OCI-LY1 (cell line): ENCODE measurements around the gene SLK.

Source experiments
- H2AFZ ChIP-seq: fragments of 200-600 bp; sonication (generic), shearing (Covaris generic); 2 replicates; pipeline ENCODE4 v1.6.0; 2014; ENCODE audit warnings: antibody characterized with exemption, mild to moderate bottlenecking, low read length
- H3F3A ChIP-seq: fragments of 200-600 bp; sonication (generic), shearing (Covaris generic); 2 replicates; pipeline ENCODE4 v1.6.0; 2014; ENCODE audit warnings: mild to moderate bottlenecking, antibody characterized with exemption, low read length, moderate library complexity; ENCODE audit not compliant: insufficient read depth
- H3K27ac ChIP-seq: fragments of 200-600 bp; sonication (generic); 2 replicates; pipeline ENCODE4 v1.5.1; 2014; ENCODE audit warnings: low read length, mixed run types, mild to moderate bottlenecking, low read depth; ENCODE audit not compliant: poor library complexity, severe bottlenecking
- H3K27me3 ChIP-seq: fragments of 200-600 bp; sonication (generic); 2 replicates; pipeline ENCODE4 v1.6.0; 2014; ENCODE audit warnings: antibody characterized with exemption, mild to moderate bottlenecking, low read length, moderate library complexity; ENCODE audit not compliant: insufficient read depth
- H3K36me3 ChIP-seq: fragments of 200-600 bp; sonication (generic); 2 replicates; pipeline ENCODE4 v1.6.1; 2014; ENCODE audit warnings: mild to moderate bottlenecking, antibody characterized with exemption, low read length, moderate library complexity, mixed read lengths; ENCODE audit not compliant: insufficient read depth
- H3K4me1 ChIP-seq: fragments of 200-600 bp; sonication (generic); 2 replicates; pipeline ENCODE4 v1.5.1; 2014; ENCODE audit warnings: mild to moderate bottlenecking, low read length, moderate library complexity; ENCODE audit not compliant: insufficient read depth, severe bottlenecking
- H3K4me2 ChIP-seq: fragments of 200-600 bp; sonication (generic), shearing (Covaris generic); 2 replicates; pipeline ENCODE4 v1.6.1; 2014; ENCODE audit warnings: low read length
- H3K4me3 ChIP-seq: fragments of 200-600 bp; sonication (generic); 2 replicates; pipeline ENCODE4 v1.5.1; 2014; ENCODE audit warnings: low read length, low read depth, mild to moderate bottlenecking, mixed read lengths; ENCODE audit not compliant: poor library complexity, severe bottlenecking
- H3K79me2 ChIP-seq: fragments of 200-600 bp; shearing (Covaris generic); 2 replicates; pipeline ENCODE4 v1.6.1; 2016; ENCODE audit warnings: mixed run types, low read length, mixed read lengths; ENCODE audit not compliant: insufficient read depth
- H3K9ac ChIP-seq: fragments of 200-600 bp; sonication (generic), shearing (Covaris generic); 2 replicates; pipeline ENCODE4 v1.6.1; 2014; ENCODE audit warnings: mild to moderate bottlenecking, low read length, mixed read lengths
- H3K9me2 ChIP-seq: fragments of 200-600 bp; sonication (generic), shearing (Covaris generic); 2 replicates; pipeline ENCODE4 v1.6.1; 2014; ENCODE audit warnings: low read depth, mild to moderate bottlenecking, low read length, mixed read lengths
- H3K9me3 ChIP-seq: fragments of 200-600 bp; shearing (Covaris generic); 2 replicates; pipeline ENCODE4 v1.6.1; 2014; ENCODE audit warnings: low read length, mixed read lengths
- H4K20me1 ChIP-seq: fragments of 200-600 bp; sonication (generic), shearing (Covaris generic); 2 replicates; pipeline ENCODE4 v1.6.0; 2016; ENCODE audit warnings: mild to moderate bottlenecking, low read length; ENCODE audit not compliant: insufficient read depth
- EZH2 ChIP-seq: fragments of 200-600 bp; sonication (generic), shearing (Covaris generic); IDR thresholded peaks from 2 replicates; pipeline ENCODE4 v1.8.0; 2017; ENCODE audit warnings: borderline replicate concordance, mixed run types, mild to moderate bottlenecking, antibody characterized with exemption, low read length, moderate library complexity, mixed read lengths
- TF ChIP-seq, protein P1 (sequence below): fragments of 200-600 bp; sonication (generic), shearing (Covaris generic); IDR thresholded peaks from 2 replicates; pipeline ENCODE4 v1.5.1; 2017; ENCODE audit warnings: mild to moderate bottlenecking, antibody characterized with exemption, low read length, moderate library complexity, mixed read lengths

Gene SLK

DNA sequence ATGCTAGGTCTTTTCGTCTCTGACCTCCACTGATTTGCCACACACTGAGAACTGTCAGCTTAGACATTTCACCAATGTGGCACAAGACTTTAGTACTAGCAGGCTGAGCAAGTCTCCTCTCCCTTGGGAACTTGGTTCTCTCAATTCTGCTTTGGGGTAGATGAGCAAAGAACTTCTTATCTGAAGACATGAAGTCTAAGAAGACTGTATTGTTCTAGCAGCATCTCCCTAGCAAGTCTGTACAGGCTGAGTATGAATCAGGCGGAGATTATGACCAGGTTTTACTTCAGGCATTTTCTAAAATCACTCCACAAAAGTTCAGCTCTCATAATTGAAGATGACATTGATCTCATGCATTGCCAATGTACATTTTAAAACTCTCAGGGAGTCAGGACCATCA lies 25.1 kb upstream of the SLK start:
- Histone ChIP-seq H3K4me2 (no peak overlapping the region), H3K9ac (no peak overlapping the region), H3K79me2 (no peaks in the 10 kb centered on the region), H3K27ac (no peak overlapping the region), H3F3A (no peaks in the 10 kb centered on the region), H3K36me3 (no peaks in the 10 kb centered on the region), H2AFZ (no peak overlapping the region), H3K4me3 (no peak overlapping the region), H4K20me1 (no peaks in the 10 kb centered on the region), H3K9me3 (no peaks in the 10 kb centered on the region), H3K9me2 (no peaks in the 10 kb centered on the region), H3K4me1 (no peaks in the 10 kb centered on the region), H3K27me3 (no peaks in the 10 kb centered on the region)
- no peak for TF ChIP-seq EZH2
- TF ChIP-seq, protein P1, sequence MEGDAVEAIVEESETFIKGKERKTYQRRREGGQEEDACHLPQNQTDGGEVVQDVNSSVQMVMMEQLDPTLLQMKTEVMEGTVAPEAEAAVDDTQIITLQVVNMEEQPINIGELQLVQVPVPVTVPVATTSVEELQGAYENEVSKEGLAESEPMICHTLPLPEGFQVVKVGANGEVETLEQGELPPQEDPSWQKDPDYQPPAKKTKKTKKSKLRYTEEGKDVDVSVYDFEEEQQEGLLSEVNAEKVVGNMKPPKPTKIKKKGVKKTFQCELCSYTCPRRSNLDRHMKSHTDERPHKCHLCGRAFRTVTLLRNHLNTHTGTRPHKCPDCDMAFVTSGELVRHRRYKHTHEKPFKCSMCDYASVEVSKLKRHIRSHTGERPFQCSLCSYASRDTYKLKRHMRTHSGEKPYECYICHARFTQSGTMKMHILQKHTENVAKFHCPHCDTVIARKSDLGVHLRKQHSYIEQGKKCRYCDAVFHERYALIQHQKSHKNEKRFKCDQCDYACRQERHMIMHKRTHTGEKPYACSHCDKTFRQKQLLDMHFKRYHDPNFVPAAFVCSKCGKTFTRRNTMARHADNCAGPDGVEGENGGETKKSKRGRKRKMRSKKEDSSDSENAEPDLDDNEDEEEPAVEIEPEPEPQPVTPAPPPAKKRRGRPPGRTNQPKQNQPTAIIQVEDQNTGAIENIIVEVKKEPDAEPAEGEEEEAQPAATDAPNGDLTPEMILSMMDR = no peak

DNA sequence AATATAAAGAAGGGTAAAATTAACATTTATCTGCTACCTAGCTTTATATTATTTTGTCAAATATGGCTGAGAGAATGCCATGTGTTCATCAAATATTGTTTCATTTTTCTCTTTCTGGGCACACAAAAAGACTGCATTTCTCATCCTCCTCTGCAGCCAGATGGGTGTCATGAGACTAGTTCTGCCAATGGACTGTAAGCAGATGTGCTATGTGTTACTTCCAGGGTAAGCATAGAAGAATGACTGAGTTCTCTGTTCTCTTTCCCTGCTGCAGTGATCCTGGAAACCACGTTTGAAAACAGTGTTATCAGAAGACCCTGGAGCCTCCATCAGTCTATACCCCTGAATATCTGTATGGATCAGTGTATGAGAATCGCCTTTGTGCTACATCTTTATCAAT lies 24.1 kb upstream of the SLK start:
- H3K79me2 ChIP-seq = no peaks in the 10 kb centered on the region
- no peak overlapping the region for H3K27ac ChIP-seq

DNA sequence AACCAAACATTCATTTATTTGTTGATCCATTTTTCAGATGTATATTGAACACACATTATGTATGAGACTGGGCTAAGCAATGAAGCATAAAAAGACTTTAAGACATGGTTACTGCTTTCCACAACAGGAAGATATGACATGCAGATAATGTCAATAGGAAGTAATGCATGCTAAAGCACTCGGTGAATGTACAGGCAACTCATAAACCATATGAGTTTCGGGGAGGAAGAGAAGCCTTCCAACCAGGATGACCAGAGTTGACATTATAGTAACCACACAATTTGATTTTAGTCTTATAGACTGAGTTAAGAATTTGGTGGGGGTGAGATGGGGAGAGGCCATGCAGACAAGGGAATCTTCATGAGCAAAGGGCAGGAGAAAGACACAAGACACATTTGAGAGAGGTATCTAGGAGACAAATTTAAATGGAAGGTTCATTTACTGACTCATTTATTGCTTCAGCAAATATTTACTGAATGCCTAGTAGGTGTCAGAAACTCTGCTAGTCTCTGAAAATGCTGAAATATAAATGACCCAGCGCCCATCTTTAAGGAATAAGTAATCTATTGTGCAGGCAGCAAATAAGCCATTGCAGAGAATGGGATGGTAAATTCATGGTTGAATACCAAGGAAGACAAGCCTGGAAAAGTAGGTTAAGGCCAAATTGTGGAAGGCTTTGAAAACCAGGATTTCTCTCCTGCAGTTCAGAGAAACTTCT lies 19.0 kb upstream of the SLK start:
- H3K79me2 ChIP-seq = no peaks in the 10 kb centered on the region
- H3K27me3 ChIP-seq = no peaks in the 10 kb centered on the region
- H3K4me1 ChIP-seq = no peaks in the 10 kb centered on the region
- no peak overlapping the region for H3K27ac ChIP-seq
- no peaks in the 10 kb centered on the region for H3K36me3 ChIP-seq
- no peak overlapping the region for H3K9ac ChIP-seq
- no peaks in the 10 kb centered on the region for H3F3A ChIP-seq
- no peak for TF ChIP-seq EZH2
- TF ChIP-seq, protein P1 = no peak
- H3K9me3 ChIP-seq = no peaks in the 10 kb centered on the region
- H3K9me2 ChIP-seq = no peaks in the 10 kb centered on the region
- H3K4me3 ChIP-seq = no peak overlapping the region
- no peak overlapping the region for H3K4me2 ChIP-seq
- no peaks in the 10 kb centered on the region for H4K20me1 ChIP-seq
- H2AFZ ChIP-seq = no peak overlapping the region

More for the DNA sequence above, 24.1 kb upstream of the SLK start:
- H3K4me3 ChIP-seq = no peak overlapping the region
- H3K9ac ChIP-seq = no peak overlapping the region
- H3K9me3 ChIP-seq = no peaks in the 10 kb centered on the region
- H3F3A ChIP-seq = no peaks in the 10 kb centered on the region
- H3K4me2 ChIP-seq = no peak overlapping the region
- H3K36me3 ChIP-seq = no peaks in the 10 kb centered on the region
- no peak overlapping the region for H2AFZ ChIP-seq
- no peaks in the 10 kb centered on the region for H3K27me3 ChIP-seq
- no peak for TF ChIP-seq EZH2
- TF ChIP-seq, protein P1 = no peak
- H3K4me1 ChIP-seq = no peaks in the 10 kb centered on the region
- H3K9me2 ChIP-seq = no peaks in the 10 kb centered on the region
- H4K20me1 ChIP-seq = no peaks in the 10 kb centered on the region
